ENCODE measurements around the gene TMEFF2.

Gene TMEFF2

GRCh38 chr2:192011196-192011595 is 183.5 kb downstream of the TMEFF2 start:
- peak; percentile 11 for DNase-seq (ENCODE audit: low spot score)

GRCh38 chr2:192010073-192010472 is 184.7 kb downstream of the TMEFF2 start:
- DNase-seq (ENCODE audit: low spot score): peak; percentile 12

- no peak for DNase-seq (ENCODE audit: low spot score)
Observed at GRCh38 chr2:192007581-192008228, 187.0 kb downstream of the TMEFF2 start.

GRCh38 chr2:192005211-192005610 is 189.5 kb downstream of the TMEFF2 start:
- DNase-seq (ENCODE audit: low spot score): no peak

- DNase-seq (ENCODE audit: low spot score): no peak
Observed at GRCh38 chr2:192004188-192004963, 190.4 kb downstream of the TMEFF2 start.

GRCh38 chr2:192002418-192002817 is 192.3 kb downstream of the TMEFF2 start:
- no peak for DNase-seq (ENCODE audit: low spot score)

GRCh38 chr2:192000196-192000980 is 194.3 kb downstream of the TMEFF2 start:
- DNase-seq (ENCODE audit: low spot score): no peak

- no peak for DNase-seq (ENCODE audit: low spot score)
Observed at GRCh38 chr2:191999101-191999841, 195.5 kb downstream of the TMEFF2 start.

GRCh38 chr2:191995285-191995684 is 199.4 kb downstream of the TMEFF2 start:
- DNase-seq (ENCODE audit: low spot score): no peak

- DNase-seq (ENCODE audit: low spot score): no peak
Observed at GRCh38 chr2:191994749-191995148, 200.0 kb downstream of the TMEFF2 start.

- DNase-seq (ENCODE audit: low spot score): no peak
Observed at GRCh38 chr2:191991442-191991841, 203.3 kb downstream of the TMEFF2 start.

GRCh38 chr2:191985740-191986139 is 209.0 kb downstream of the TMEFF2 start:
- no peak for DNase-seq (ENCODE audit: low spot score)

GRCh38 chr2:191983591-191983990 is 211.1 kb downstream of the TMEFF2 start:
- no peak for DNase-seq (ENCODE audit: low spot score)

GRCh38 chr2:191983186-191983585 is 211.5 kb downstream of the TMEFF2 start:
- DNase-seq (ENCODE audit: low spot score): no peak

- no peak for DNase-seq (ENCODE audit: low spot score)
Observed at GRCh38 chr2:191981706-191982105, 213.0 kb downstream of the TMEFF2 start.

- DNase-seq (ENCODE audit: low spot score): no peak
Observed at GRCh38 chr2:191980483-191980882, 214.2 kb downstream of the TMEFF2 start.

GRCh38 chr2:191979221-191979730 is 215.5 kb downstream of the TMEFF2 start:
- DNase-seq (ENCODE audit: low spot score): no peak

- no peak for DNase-seq (ENCODE audit: low spot score)
Observed at GRCh38 chr2:191977754-191978153, 217.0 kb downstream of the TMEFF2 start.

- peak; percentile 2 for DNase-seq (ENCODE audit: low spot score)
Observed at GRCh38 chr2:191976436-191976835, 218.3 kb downstream of the TMEFF2 start.

GRCh38 chr2:191974676-191975075 is 220.1 kb downstream of the TMEFF2 start:
- no peak for DNase-seq (ENCODE audit: low spot score)

GRCh38 chr2:191970867-191971266 is 223.9 kb downstream of the TMEFF2 start:
- DNase-seq (ENCODE audit: low spot score): no peak

GRCh38 chr2:191968120-191968519 is 226.6 kb downstream of the TMEFF2 start:
- DNase-seq (ENCODE audit: low spot score): no peak

Data from AG08396 (cell line).